Osteocyte (in vitro differentiated cells): ENCODE measurements around the gene TOMM5. TPM values are rescaled to one million over a fixed set of nuclear protein-coding genes. Genes with fewer than 3 reads are reported as not detected.

Experiments used
- DNase-seq: peaks from one replicate; pipeline ENCODE4 v3.0.0; 2021; ENCODE audit warnings: mixed read lengths; ENCODE audit not compliant: unreplicated experiment; ENCODE audit errors: extremely low spot score
- H3K27ac Mint-ChIP-seq: one replicate; pipeline ENCODE4 v1.8.0; 2021; ENCODE audit warnings: mild to moderate bottlenecking, mixed read lengths; ENCODE audit not compliant: unreplicated experiment
- H3K27me3 Mint-ChIP-seq: one replicate; pipeline ENCODE4 v1.8.0; 2021; ENCODE audit warnings: mixed read lengths; ENCODE audit not compliant: unreplicated experiment
- H3K36me3 Mint-ChIP-seq: one replicate; pipeline ENCODE4 v1.8.0; 2021; ENCODE audit warnings: mixed read lengths; ENCODE audit not compliant: unreplicated experiment
- H3K4me1 Mint-ChIP-seq: one replicate; pipeline ENCODE4 v1.8.0; 2021; ENCODE audit warnings: mixed read lengths; ENCODE audit not compliant: unreplicated experiment
- H3K4me3 Mint-ChIP-seq: one replicate; pipeline ENCODE4 v1.8.0; 2021; ENCODE audit warnings: mild to moderate bottlenecking, moderate library complexity, mixed read lengths; ENCODE audit not compliant: unreplicated experiment
- H3K9me3 Mint-ChIP-seq: one replicate; pipeline ENCODE4 v1.8.0; 2021; ENCODE audit warnings: mixed read lengths; ENCODE audit not compliant: unreplicated experiment
- total RNA-seq: library from RNA; stranded (reverse); gene quantifications from 2 replicates; pipeline ENCODE4 v1.2.1, GENCODE V29; 2021
- TF ChIP-seq, protein P1 (sequence below): fragments of 200-600 bp; sonication (generic); IDR thresholded peaks from 2 replicates; pipeline ENCODE4 v1.5.0; 2021; ENCODE audit warnings: antibody characterized with exemption, mild to moderate bottlenecking, moderate library complexity

TOMM5 gene
- total RNA-seq, 1 donor from 2014 or later, result 85.9 TPM

DNA sequence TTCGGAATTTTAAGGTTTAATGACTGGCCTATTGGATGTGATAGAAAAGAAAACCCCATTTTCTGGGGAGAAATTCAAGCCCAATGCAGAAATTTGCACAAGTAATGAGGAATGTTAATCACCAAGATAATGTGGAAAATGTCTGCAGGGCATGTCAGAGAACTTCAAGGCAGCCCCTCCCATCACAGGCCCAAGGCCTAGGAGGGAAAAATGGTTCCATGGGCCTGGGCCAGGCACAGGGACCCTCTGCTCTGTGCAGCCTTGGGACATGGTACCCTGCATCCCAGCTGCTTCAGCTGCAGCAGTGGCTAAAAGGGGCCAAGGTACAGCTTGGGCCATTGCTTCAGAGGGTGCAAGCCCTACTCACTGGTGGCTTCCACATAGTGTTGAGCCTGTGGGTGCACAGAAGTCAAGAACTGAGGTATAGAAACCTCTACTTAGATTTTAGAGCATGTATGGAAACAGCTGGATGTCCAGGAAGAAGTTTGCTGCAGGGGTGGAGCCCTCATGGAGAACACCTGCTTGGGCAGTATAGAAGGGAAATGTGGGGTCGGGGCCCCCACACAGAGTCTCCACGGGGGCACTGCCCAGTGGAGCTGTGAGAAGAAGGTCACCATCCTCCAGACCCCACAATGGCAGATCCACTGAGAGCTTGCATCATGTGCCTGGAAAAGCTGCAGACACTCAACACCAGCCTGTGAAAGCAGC lies 28.4 kb downstream of the TOMM5 start:
- TF ChIP-seq, protein P1, sequence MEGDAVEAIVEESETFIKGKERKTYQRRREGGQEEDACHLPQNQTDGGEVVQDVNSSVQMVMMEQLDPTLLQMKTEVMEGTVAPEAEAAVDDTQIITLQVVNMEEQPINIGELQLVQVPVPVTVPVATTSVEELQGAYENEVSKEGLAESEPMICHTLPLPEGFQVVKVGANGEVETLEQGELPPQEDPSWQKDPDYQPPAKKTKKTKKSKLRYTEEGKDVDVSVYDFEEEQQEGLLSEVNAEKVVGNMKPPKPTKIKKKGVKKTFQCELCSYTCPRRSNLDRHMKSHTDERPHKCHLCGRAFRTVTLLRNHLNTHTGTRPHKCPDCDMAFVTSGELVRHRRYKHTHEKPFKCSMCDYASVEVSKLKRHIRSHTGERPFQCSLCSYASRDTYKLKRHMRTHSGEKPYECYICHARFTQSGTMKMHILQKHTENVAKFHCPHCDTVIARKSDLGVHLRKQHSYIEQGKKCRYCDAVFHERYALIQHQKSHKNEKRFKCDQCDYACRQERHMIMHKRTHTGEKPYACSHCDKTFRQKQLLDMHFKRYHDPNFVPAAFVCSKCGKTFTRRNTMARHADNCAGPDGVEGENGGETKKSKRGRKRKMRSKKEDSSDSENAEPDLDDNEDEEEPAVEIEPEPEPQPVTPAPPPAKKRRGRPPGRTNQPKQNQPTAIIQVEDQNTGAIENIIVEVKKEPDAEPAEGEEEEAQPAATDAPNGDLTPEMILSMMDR, result no peak
- no peak overlapping the region for H3K4me3 Mint-ChIP-seq
- DNase-seq, result no peak
- no peak overlapping the region for H3K27ac Mint-ChIP-seq
- no peaks in the 10 kb centered on the region for H3K9me3 Mint-ChIP-seq
- peaks cover 18% of the 10 kb centered on the region for H3K36me3 Mint-ChIP-seq
- no peaks in the 10 kb centered on the region for H3K27me3 Mint-ChIP-seq
- peaks cover 1% of the 10 kb centered on the region for H3K4me1 Mint-ChIP-seq

DNA sequence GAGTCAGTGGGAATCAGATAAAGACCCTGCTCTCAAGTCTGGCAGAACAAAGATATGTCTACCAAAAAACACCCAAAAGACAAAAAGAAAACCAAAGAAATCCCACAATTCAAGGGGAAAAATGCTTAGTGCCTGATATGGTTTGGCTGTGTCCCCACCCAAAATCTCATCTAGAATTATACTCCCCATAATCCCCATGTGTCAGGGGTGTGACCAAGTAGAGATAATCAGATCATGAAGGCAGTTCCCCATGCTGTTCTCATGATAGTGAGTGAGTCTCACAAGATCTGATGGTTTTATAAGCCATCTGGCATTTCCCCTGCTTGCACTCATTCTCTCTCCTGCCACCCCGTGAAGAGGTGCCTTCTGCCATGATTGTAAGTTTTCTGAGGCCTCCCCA lies 29.6 kb downstream of the TOMM5 start:
- Mint-ChIP-seq H3K4me3 (no peak overlapping the region), H3K27me3 (no peaks in the 10 kb centered on the region), H3K9me3 (no peaks in the 10 kb centered on the region), H3K36me3 (peaks cover 13% of the 10 kb centered on the region), H3K27ac (no peak overlapping the region), H3K4me1 (peaks cover 1% of the 10 kb centered on the region)
- no peak for DNase-seq
- TF ChIP-seq, protein P1, result no peak

DNA sequence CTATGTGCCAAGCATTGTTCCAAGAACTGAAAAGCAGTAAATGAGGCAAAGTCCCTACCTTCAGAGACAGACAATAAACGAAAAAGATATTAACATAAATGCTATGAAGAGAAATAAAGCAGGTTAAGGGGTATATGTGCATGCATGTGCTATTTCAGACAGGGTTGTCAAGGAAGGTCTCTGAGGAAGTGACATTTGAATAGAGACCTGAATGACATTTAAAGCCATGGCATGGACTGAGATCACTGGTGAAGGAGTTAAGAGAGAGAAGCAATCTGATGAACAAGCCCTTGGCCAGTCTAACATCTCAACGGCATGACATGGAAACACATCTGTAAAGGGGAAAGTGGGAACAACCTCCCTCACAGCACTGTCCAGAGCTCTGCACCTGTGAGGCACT lies 30.7 kb downstream of the TOMM5 start:
- H3K4me1 Mint-ChIP-seq, result no peaks in the 10 kb centered on the region
- TF ChIP-seq, protein P1, result no peak
- no peaks in the 10 kb centered on the region for H3K9me3 Mint-ChIP-seq
- no peak overlapping the region for H3K4me3 Mint-ChIP-seq
- DNase-seq, result no peak
- no peak overlapping the region for H3K27ac Mint-ChIP-seq
- H3K36me3 Mint-ChIP-seq, result peaks cover 20% of the 10 kb centered on the region
- no peaks in the 10 kb centered on the region for H3K27me3 Mint-ChIP-seq

DNA sequence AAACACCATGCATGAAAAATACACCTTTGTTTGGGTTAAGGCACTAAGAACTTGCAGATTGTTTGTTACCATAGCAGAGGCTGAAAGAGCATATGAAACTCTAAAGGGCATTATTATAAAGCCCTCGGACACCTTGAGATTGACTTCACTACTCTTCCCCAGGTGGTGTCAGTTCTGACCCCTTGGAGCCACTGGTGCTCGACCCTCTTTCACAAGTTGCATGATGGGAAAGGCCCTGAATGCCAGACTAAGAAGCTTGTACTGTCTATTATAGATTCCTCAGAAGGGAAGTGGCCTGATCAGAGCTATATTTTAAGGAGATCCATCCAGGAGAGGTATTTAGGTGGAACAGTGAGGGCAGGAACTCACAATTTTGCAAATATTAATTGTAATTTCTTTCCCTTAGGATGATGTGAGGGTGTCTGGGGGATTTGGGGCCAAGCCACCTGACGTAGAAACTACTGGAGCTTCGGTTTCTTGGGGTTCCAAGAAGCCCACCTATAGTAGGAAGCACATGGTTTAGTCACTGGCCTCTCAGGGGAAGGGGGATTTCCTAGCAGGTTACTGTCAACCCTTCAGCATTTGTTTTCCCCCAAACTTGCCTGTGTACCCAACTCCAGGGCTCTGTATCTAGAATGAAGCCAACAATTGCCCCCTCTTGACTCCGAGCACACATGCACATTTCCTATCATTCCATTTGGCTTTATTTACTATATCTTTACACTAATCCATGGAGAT lies 32.4 kb downstream of the TOMM5 start:
- H3K27ac Mint-ChIP-seq, result no peak overlapping the region
- H3K36me3 Mint-ChIP-seq, result peaks cover 20% of the 10 kb centered on the region

DNA sequence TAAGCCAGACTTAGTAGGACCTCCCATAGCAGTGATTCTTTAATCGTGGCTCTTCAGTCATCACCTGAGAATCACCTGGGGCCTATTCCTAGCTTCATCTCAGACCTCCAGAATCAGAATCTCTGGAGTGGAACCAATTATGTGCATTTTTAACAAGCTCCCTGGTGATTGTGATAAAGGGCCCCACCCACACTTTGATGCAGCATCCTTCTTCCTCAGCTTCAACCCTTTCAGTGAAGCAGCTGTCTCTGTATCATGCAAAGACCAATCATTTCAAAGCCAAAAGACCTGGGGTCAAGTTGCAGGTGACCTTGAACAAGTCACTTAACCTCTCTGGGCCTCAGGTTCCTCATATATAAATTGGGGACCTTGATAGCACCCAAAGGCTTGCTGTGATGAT lies 33.3 kb downstream of the TOMM5 start:
- Mint-ChIP-seq H3K9me3 (no peaks in the 10 kb centered on the region), H3K36me3 (peaks cover 19% of the 10 kb centered on the region), H3K27ac (no peak overlapping the region), H3K4me1 (no peaks in the 10 kb centered on the region), H3K27me3 (no peaks in the 10 kb centered on the region), H3K4me3 (no peak overlapping the region)
- no peak for DNase-seq
- TF ChIP-seq, protein P1, result no peak

More for the DNA sequence above, 32.4 kb downstream of the TOMM5 start:
- TF ChIP-seq, protein P1, result no peak
- no peaks in the 10 kb centered on the region for H3K27me3 Mint-ChIP-seq
- H3K4me1 Mint-ChIP-seq, result no peaks in the 10 kb centered on the region
- no peak overlapping the region for H3K4me3 Mint-ChIP-seq
- no peaks in the 10 kb centered on the region for H3K9me3 Mint-ChIP-seq
- no peak for DNase-seq
